RWPE1 (cell line): ENCODE results near the gene DAAM2.

Experiments
- CTCF ChIA-PET: fragments of 350-600 bp; sonication (Branson Sonifier 250); formaldehyde crosslinking; extraction: SDS; loops from one replicate; lab custom pipeline; 2021; lab: Yijun Ruan, JAX
- POLR2A ChIA-PET: fragments of 400-600 bp; formaldehyde crosslinking; extraction: SDS; loops from one replicate; lab custom pipeline; 2020; ENCODE audit warnings: antibody characterized with exemption; ENCODE audit not compliant: low non-redundant PET; lab: Yijun Ruan, JAX
- DNase-seq: peaks from one replicate; pipeline ENCODE4 v3.0.0; 2012; ENCODE audit warnings: low spot score
- H3K27ac ChIP-seq: fragments of 450-650 bp; 2 replicates; pipeline ENCODE4 v1.5.1; 2017
- CTCF ChIP-seq: fragments of 450-650 bp; conservative IDR thresholded peaks from 2 replicates; pipeline ENCODE4 v1.5.1; 2017; ENCODE audit warnings: low read depth, mild to moderate bottlenecking

The DAAM2 gene

GRCh38 chr6:39824030-39824926, 32.1 kb downstream of the DAAM2 start:
- H3K27ac ChIP-seq, result no peak overlapping the region
- DNase-seq, result no peak
- CTCF ChIA-PET, result interaction anchor here (0.5 kb wide), 1 partner anchor 41 kb away, joined by 3 read pairs; no protein-coding TSS in a partner anchor
- POLR2A ChIA-PET, result no interaction called here
- TF ChIP-seq CTCF, result no peak

GRCh38 chr6:39829331-39829730, 37.2 kb downstream of the DAAM2 start:
- ChIA-PET POLR2A (no interaction called here), CTCF (no interaction called here)
- DNase-seq, result no peak
- no peak overlapping the region for H3K27ac ChIP-seq
- no peak for TF ChIP-seq CTCF

- ChIA-PET POLR2A (no interaction called here), CTCF (interaction anchor here (0.7 kb wide), 1 partner anchor 16 kb away, joined by 4 read pairs; no protein-coding TSS in a partner anchor)
- no peak for DNase-seq
- no peak overlapping the region for H3K27ac ChIP-seq
- TF ChIP-seq CTCF, result no peak
Measured at GRCh38 chr6:39830444-39830843, 38.3 kb downstream of the DAAM2 start.

GRCh38 chr6:39831701-39832100, 39.5 kb downstream of the DAAM2 start:
- no peak for DNase-seq
- ChIA-PET POLR2A (no interaction called here), CTCF (no interaction called here)
- H3K27ac ChIP-seq, result no peak overlapping the region
- no peak for TF ChIP-seq CTCF

GRCh38 chr6:39834278-39834677, 42.1 kb downstream of the DAAM2 start:
- ChIA-PET CTCF (no interaction called here), POLR2A (no interaction called here)
- TF ChIP-seq CTCF, result no peak
- no peak overlapping the region for H3K27ac ChIP-seq
- no peak for DNase-seq

GRCh38 chr6:39834866-39835265, 42.7 kb downstream of the DAAM2 start:
- DNase-seq, result no peak
- TF ChIP-seq CTCF, result no peak
- CTCF ChIA-PET, result no interaction called here
- POLR2A ChIA-PET, result no interaction called here
- no peak overlapping the region for H3K27ac ChIP-seq
